Medulla oblongata (tissue), 1 donor: Measurements from ENCODE around the gene COL25A1.

Experiments
- DNase-seq: peaks from one replicate; pipeline ENCODE4 v3.0.0-alpha.2; 2015; ENCODE audit errors: extremely low spot score

Gene COL25A1

DNA sequence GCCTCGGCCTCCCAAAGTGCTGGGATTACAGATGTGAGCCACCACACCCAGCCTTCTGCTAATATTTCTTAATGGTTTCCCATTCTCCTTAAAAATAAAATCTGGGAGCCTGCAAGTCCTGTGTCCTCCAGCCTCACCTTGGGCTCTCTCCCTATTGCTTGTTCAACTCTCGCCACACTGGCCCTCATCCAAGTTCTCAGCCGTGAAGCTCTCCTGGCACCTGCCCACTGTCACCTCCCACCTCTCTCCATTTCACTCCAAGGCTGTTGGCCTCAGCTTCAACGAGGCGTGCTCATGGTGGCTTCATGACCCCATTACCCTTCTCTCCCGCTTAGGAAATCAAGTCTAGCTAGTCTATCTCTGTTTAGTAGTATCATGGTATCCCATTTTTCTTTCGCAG, 530.1 kb downstream of the COL25A1 start:
- no peak for DNase-seq

GRCh38 chr4:108766058-108766457, 536.4 kb downstream of the COL25A1 start:
- DNase-seq: no peak

DNA sequence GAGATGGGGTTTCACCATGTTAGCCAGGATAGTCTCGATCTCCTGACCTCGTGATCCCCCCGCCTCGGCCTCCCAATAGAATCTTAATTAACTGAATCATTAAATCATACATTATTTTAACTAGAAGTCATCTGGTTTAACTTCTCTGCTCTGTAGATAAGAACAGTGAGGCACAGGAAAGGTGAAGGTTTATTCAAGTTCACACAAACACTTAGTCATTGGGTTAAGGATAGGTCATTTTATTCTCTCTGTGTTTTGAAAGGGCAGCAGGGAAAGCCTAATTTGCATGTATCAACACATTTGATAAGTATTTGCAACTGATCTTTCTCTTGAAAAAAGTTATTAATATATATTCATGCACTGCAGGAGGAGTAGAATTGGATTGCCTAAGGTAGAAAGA, 538.5 kb downstream of the COL25A1 start:
- DNase-seq: no peak

- DNase-seq: no peak
Measured at GRCh38 chr4:108763226-108763593, 539.2 kb downstream of the COL25A1 start.

GRCh38 chr4:108762559-108763225, 539.8 kb downstream of the COL25A1 start, which contains the start of gene ETNPPL:
Gene ETNPPL (minus strand): TSS chr4:108763053. CDS start chr4:108762898, 155 bp downstream.
- no peak for DNase-seq
